RWPE2 (cell line): Measurements from ENCODE around the gene SERPINA12.

Source experiments
- ATAC-seq: fragments of 200-7000 bp; cut with Tn5 transposase; 3 replicates; pipeline ENCODE4 v1.9.1; 2021; ENCODE audit warnings: low read depth
- DNase-seq: peaks from one replicate; pipeline ENCODE4 v3.0.0-alpha.2; 2020; ENCODE audit warnings: low spot score
- H3K27ac ChIP-seq: fragments of 450-650 bp; 2 replicates; pipeline ENCODE4 v1.5.1; 2017; ENCODE audit warnings: mild to moderate bottlenecking; ENCODE audit not compliant: poor library complexity, severe bottlenecking
- H3K27me3 ChIP-seq: fragments of 250-450 bp; sonication (Bioruptor Pico); 2 replicates; pipeline ENCODE4 v1.5.1; 2021; ENCODE audit warnings: mild to moderate bottlenecking, moderate library complexity; ENCODE audit not compliant: insufficient read depth, poor library complexity, severe bottlenecking
- H3K36me3 ChIP-seq: fragments of 250-450 bp; sonication (Bioruptor Pico); 2 replicates; pipeline ENCODE4 v1.5.1; 2020; ENCODE audit warnings: low read depth, mild to moderate bottlenecking, moderate library complexity
- H3K4me1 ChIP-seq: fragments of 250-450 bp; sonication (Bioruptor Pico); 2 replicates; pipeline ENCODE4 v1.5.1; 2021; ENCODE audit warnings: mild to moderate bottlenecking, moderate library complexity; ENCODE audit not compliant: insufficient read depth, poor library complexity, severe bottlenecking
- H3K4me3 ChIP-seq: fragments of 250-450 bp; sonication (Bioruptor Pico); 2 replicates; pipeline ENCODE4 v1.5.1; 2021; ENCODE audit warnings: mild to moderate bottlenecking, moderate library complexity; ENCODE audit not compliant: severe bottlenecking
- H3K9me3 ChIP-seq: fragments of 250-450 bp; sonication (Bioruptor Pico); 2 replicates; pipeline ENCODE4 v1.5.1; 2021; ENCODE audit warnings: mild to moderate bottlenecking, moderate library complexity; ENCODE audit not compliant: severe bottlenecking
- TF ChIP-seq, protein P1 (sequence below): fragments of 450-650 bp; IDR thresholded peaks from one replicate; pipeline ENCODE4 v1.5.1; 2017; ENCODE audit warnings: mild to moderate bottlenecking, moderate library complexity; ENCODE audit not compliant: poor library complexity, severe bottlenecking

SERPINA12 gene

DNA sequence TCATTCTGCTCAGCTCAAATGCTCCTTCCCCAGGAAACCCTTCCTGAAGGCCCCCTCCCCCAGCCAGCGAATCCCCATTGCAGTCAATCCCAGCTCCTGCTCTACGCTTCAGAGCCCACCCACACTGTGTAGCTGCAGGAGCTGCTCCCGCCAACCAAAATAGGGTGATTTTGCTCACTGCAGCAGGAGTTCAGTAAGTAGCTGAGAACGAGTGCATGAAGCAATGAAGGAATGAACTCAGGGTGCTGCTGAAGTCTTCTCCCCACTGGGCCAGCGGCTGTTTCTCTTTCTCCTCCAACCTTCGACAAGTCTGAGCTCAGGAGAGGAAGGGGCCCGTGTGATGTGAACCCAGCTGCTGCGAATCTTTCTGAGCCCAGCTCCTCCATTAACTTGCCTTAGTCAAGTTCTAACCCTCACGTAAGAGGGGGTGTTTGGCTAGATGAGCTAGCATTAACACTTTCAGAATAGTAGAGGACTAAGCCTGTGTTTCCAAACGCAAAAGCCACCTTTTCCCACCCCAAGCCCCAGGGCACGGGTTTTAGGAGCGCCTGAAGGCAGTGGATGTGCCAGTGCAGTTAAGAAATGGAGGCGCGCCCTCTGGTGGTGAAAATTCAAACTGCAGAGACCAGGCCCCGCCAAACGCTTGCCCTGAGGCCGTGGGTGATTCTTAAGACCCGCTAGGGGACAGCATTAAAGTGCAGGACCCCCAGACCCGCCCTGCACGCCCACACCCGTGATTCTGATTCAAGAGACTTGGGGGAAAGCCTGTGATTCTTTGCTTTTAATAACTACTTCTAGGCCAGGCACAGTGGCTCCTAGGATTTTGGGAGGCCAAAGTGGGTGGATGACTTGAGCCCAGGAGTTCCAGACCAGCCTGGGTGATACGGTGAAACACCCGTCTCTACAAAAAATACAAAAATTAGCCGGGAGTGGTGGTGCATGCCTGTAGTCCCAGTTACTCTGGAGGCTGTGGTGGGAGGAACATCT lies 40.0 kb upstream of the SERPINA12 start:
- H3K4me3 ChIP-seq: no peak overlapping the region
- no peaks in the 10 kb centered on the region for H3K4me1 ChIP-seq
- no peaks in the 10 kb centered on the region for H3K27me3 ChIP-seq
- H3K27ac ChIP-seq: no peak overlapping the region
- no peaks in the 10 kb centered on the region for H3K36me3 ChIP-seq
- ATAC-seq (peak; percentile 88), DNase-seq (no peak)
- TF ChIP-seq, protein P1, sequence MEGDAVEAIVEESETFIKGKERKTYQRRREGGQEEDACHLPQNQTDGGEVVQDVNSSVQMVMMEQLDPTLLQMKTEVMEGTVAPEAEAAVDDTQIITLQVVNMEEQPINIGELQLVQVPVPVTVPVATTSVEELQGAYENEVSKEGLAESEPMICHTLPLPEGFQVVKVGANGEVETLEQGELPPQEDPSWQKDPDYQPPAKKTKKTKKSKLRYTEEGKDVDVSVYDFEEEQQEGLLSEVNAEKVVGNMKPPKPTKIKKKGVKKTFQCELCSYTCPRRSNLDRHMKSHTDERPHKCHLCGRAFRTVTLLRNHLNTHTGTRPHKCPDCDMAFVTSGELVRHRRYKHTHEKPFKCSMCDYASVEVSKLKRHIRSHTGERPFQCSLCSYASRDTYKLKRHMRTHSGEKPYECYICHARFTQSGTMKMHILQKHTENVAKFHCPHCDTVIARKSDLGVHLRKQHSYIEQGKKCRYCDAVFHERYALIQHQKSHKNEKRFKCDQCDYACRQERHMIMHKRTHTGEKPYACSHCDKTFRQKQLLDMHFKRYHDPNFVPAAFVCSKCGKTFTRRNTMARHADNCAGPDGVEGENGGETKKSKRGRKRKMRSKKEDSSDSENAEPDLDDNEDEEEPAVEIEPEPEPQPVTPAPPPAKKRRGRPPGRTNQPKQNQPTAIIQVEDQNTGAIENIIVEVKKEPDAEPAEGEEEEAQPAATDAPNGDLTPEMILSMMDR: peak; percentile 98
- peaks cover 2% of the 10 kb centered on the region for H3K9me3 ChIP-seq

DNA sequence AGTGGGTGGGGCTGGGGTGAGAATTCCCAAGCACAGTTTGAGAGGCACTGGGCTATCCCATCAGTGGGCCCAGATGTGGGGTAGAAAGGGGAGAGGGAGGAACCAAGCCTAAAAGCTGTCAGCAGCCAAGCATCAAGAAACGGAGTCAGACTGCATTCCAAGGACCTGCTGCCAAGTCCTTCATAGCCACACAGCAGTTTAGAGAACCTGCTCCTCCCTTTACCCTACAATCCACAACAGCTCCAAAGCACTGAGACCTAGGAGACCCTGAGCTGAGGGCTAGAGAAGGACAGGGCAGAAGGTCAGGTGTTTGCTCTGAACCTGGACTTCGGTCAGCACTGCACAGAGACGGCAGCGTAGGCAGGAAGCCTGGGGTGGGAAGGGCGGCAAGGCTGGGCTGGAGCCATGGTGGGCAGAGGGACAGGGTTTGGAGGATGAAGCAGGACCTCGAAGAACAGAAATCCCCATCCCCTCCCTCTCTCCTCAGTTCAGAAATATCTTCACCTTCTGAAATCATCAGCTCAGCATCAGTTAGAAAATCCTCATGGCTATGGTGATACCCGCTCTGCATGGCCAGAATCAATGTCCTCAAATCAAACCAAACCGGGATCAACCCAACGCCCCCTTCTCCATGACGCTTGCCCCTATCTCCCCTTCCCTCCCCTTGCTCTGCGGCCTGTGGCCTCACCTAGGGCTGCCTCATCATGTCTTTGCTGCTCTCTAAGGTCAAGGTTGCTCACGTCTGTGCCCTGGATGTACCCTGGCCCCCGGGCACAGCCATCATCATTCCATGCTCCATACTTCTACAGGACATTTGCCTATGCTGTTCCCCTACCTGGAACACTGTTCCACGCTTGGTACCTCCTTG lies 39.1 kb upstream of the SERPINA12 start:
- TF ChIP-seq, protein P1: no peak
- Histone ChIP-seq H3K27ac (no peak overlapping the region), H3K36me3 (no peaks in the 10 kb centered on the region), H3K4me1 (no peaks in the 10 kb centered on the region), H3K27me3 (no peaks in the 10 kb centered on the region), H3K4me3 (no peak overlapping the region), H3K9me3 (no peaks in the 10 kb centered on the region)
- DNase-seq: no peak
- no peak for ATAC-seq

DNA sequence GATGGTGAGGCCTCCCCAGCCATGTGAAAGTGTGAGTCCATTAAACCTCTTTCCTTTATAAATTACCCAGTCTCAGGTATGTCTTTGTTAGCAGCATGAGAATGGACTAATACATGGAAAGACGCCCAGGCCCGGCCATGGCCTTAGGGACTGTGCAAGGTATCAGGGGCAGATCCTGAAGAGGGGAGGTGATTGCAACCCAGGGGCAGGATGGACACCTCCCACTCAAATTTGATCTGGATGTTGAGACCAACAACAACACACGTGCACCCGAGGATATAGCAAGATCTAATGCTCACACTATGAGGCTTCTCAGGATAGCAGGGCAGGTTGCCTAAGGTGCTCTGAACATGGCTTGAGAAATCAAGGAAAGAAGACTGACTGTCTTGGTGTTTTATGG lies 38.5 kb upstream of the SERPINA12 start:
- H3K36me3 ChIP-seq: no peaks in the 10 kb centered on the region
- TF ChIP-seq, protein P1: no peak
- no peaks in the 10 kb centered on the region for H3K4me1 ChIP-seq
- ATAC-seq (no peak), DNase-seq (no peak)
- no peaks in the 10 kb centered on the region for H3K9me3 ChIP-seq
- H3K4me3 ChIP-seq: no peak overlapping the region
- no peak overlapping the region for H3K27ac ChIP-seq
- no peaks in the 10 kb centered on the region for H3K27me3 ChIP-seq

DNA sequence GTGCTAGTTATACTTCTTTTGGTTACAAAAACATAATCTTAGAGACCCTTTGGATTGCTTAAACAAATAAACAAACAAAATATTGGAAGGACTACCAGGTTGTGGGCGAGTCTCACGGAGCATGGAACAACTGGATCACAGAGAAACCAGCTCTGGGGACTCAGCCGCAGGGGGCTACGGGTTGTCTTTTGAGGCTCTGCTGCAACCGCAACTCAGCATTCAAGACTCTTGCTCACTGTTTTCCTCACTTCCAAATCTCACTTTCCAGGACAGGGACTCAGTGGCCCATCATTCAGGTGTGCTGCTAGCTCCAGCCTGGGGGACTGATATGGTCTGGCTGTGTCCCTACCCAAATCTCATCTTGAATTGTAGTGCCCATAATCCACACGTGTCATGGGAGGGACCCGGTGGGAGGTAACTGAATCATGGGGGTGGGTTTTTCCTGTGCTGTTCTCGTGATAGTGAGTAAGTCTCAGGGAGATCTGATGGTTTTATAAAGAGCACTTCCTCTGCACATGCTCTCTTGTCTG lies 37.9 kb upstream of the SERPINA12 start:
- Histone ChIP-seq H3K9me3 (no peaks in the 10 kb centered on the region), H3K4me3 (no peak overlapping the region), H3K27ac (no peak overlapping the region), H3K4me1 (no peaks in the 10 kb centered on the region), H3K27me3 (no peaks in the 10 kb centered on the region), H3K36me3 (no peaks in the 10 kb centered on the region)
- DNase-seq: no peak
- ATAC-seq: no peak
- TF ChIP-seq, protein P1: no peak
